HG03378 (cell line): Measurements from ENCODE around the gene NMUR1.
A peak's percentile ranks its signal among the peaks of the same experiment; 100 is the strongest.

Experiments
- ATAC-seq: cut with Tn5 transposase; IDR thresholded peaks from one replicate; pipeline ENCODE4 v1.9.1; 2021; ENCODE audit warnings: mild to moderate bottlenecking, moderate library complexity; ENCODE audit not compliant: unreplicated experiment

Gene NMUR1

GRCh38 chr2:231527955-231528635, 2.1 kb downstream of the NMUR1 start:
- no peak for ATAC-seq

DNA sequence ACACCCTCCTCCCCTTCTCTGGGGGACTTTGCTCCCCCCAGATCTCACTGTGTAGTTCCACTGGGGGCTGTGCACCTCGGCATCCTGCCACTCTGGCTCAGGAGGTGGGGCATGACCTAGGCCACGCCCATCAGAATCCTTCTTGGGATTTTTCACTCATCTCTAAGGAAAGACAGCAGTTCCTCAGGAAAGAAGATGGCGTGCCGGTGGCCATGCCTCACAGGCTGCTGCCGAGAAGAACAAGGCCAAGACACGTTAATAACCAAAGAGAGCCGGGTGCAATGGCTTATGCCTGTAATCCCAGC, 3.2 kb downstream of the NMUR1 start:
- no peak for ATAC-seq

DNA sequence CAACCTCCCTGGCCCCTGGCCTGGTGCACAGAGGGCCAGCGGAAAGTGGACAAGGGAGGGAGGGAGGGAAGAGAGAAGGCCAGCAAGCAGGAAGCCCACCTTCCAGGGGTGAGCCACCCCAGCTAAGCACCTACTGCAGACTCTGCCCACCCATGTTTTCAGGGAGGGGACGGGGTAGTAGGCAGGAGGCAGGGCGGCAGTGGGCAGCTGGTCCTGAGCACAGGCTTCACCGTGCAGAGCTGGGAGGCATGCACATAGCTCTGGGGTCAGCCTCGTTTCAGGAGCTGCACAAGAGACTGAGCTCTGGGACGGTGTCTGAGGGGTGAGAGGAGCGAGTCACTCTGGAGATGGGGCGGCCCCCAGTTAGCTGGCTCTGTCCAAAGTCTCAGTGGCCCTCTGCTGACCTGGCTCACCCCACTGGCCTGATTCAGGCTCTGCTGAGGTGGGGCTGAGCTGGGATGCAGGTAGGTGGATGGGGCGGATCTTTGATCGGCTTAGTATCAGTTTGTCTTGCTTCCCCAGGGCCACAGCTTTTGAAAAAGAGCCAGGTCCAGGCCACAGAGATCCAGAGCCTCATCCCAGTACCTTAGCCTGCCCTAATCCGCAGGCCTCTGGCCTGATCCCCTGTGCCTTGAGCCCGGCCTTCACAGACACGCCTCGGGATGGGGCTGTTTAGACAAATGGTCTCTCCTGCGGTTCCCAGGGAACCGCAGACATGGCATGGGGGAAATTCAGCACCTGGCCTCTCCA, 3.7 kb downstream of the NMUR1 start:
- ATAC-seq: no peak

DNA sequence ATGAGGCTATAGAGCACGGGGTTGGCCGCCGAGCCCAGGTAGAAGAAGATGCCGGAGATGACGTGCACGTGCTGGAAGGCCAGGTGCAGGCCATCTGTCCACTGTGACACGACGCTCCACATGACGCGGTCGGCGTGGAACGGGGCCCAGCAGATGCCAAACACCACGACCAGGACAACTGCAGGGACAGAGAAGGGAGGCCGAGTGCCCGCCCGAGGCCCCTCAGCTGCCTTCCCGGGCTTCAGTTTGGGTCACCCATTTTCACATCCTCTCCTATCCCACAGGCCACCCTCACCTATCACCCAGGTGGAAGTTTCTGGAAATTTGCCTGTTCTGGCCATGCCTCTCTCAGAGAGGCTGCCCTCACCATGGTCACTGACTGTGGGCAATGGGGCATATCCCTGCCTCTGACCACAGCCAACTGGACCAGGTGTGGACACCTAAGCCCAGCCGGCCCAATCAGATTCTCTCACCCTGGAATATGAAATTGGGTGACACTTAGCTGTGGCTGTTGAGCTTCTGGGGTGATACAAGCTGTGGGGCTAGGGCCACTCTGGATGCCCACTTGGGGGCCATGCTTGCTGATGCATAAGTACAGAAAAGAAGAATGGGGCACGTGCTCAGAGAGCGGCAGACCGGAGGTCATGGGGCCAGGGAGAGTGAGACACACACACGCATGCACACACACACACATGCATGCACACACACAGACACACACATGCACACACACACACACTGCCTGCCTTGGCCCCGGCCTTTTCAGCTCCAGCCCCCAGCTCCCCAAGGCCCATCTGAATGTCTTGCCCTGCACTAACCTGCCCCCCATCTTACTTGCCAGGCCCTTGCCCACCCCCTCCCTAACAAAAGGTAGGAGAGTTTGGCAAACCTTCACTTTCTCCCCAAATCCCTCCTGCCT, 4.7 kb downstream of the NMUR1 start:
- ATAC-seq: no peak

DNA sequence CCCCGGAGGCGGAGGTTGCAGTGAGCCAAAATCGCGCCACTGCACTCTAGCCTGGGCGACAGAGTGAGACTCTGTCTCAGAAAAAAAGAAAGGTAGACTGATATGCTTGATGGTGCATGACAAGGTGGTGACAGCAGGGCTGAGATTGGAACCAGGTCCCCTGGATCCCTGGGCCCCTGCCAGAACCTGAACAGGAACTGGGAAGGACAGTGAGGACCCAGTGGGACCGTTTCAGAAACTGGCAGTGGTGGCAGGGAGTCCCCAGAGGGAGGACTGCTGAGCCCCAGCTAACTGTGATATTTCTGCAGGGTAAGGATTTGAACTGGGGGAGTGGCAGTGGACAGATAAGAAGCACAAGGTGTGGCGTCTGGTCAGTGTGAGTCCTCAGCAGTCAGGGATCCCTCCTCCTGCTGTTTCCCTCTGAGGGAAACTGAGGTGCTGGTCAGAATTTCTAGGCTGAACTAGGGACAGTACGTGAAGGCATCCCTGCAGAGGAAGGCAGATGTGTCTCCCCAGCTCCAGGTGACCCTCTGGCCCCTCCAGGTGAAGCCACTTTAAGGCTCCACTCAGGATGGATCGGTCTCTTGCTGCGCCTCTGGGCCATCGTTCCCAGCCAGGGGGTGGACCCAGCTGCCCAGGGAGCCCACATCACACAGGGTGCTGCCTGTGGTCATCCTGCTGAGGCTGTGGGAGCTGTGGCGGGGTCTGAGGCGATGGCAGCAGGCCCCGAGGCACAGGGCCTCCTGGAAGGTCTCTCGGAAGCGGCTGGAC, 5.6 kb downstream of the NMUR1 start:
- no peak for ATAC-seq

GRCh38 chr2:231523451-231524285, 6.6 kb downstream of the NMUR1 start:
- no peak for ATAC-seq

DNA sequence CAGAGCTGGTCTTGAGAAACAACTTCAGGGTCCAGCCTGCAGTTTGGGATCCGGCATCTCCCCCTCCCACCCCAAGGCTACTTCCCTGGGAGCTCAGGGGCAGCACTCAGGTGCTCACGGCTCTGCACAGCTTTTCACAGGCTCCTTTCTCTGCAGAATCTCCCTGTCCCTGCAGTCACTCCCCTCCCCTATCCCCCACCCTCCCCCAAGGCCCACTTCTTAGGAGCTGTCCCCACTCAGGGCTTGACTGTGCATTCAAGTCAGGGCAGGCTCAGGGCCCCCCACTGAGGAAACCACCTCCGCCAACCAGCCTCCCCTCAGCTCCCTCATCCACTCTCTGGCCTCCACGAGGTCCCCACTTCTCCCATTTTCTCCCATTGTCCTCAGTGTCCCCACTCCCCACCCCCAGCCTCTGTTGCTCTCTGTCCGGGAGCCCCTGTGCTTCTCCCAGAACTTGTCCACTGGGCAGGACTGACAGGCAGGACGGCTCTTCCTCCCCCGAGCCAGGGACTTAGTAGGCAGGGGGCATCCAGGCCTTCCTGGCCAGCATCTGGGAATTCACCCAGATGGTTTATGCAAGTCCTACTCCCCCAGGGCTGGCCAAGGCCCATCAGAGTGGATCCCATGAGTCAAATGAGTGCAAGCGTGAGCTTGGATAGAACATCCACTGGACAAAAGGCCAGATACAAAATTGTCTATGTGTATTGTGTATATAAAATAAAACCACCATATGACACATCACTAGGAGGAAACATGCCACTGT, 7.6 kb downstream of the NMUR1 start:
- ATAC-seq: no peak

DNA sequence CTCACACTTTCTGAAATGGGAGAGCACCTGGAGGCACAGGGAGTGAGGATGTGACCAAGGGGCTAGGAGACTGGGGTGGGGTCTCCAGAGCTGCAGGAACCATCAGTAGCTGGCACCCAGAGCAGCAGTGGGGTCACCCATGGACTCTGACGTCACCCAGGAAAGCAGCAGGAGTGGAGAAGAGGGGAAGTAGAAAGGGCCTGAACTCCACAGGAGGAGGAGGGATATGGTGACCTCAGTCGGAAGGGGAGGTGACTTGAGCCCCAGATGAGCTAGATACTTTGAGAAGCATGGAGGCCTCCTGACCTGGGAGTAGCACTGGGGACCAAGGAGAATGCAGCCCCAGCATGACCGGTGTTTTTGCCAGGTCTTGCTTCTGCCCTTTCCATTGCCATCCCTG, 8.8 kb downstream of the NMUR1 start:
- ATAC-seq: no peak

GRCh38 chr2:231519975-231520555, 10.2 kb downstream of the NMUR1 start:
- ATAC-seq: no peak

- ATAC-seq: no peak
Measured at GRCh38 chr2:231518771-231519170, 11.5 kb downstream of the NMUR1 start.

DNA sequence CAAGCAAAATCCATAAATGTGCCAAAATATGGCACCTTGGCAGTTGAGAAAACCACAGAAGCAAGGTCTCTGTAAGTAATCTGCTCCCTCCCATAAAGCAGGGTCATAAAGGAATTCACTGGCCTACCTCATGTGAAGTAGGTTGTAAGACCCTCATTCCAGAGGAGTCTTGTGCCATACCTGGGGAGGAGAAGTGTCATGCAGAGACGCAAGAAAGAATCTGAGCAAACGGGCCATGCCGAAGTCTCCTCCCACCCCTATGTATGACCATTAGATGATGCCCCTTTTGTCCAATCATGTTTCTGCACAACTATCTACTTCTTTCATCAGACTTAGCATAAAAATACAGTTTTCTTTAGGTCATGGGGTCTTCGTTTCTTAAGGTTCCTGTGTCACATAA, 14.6 kb downstream of the NMUR1 start:
- ATAC-seq: no peak

GRCh38 chr2:231514951-231515297, 15.3 kb downstream of the NMUR1 start:
- no peak for ATAC-seq

DNA sequence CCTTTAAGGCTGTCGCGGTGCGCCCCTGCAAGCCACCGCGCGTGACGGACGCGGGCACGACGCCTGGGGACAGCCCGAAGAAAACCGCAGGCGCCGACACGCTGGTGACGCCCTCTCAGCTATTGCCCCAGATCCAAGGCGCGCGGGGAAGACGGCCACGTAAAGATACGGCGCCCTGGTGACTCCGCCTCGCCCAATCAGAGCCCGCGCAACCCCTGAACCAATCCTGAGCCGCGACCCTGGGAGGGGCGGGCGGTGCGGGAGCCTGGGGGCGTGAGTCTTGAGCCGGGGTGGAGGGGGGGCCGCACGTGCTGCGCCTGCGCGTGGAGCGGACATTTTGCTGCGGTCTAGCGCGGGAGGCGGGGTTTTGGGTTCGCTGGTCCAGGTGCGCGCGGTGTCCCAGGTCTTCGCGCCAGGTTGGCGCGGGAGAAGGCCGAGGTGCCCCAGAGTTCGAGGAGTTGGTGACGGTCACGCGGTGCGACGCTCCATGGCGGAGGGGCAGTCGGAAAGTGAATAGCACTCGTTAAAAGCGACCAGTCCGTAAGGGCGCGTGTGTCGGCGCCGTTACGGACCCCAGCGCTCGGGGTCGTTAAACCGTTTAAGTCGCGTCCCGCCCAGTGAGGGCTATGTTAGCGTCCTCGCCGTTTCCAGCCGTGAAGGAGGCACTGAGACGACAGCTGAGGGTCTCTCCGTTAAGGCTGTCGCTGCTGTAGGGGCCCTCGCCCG, 15.9 kb downstream of the NMUR1 start:
- ATAC-seq: peak; percentile 91

GRCh38 chr2:231513746-231514224, 16.5 kb downstream of the NMUR1 start:
- no peak for ATAC-seq

DNA sequence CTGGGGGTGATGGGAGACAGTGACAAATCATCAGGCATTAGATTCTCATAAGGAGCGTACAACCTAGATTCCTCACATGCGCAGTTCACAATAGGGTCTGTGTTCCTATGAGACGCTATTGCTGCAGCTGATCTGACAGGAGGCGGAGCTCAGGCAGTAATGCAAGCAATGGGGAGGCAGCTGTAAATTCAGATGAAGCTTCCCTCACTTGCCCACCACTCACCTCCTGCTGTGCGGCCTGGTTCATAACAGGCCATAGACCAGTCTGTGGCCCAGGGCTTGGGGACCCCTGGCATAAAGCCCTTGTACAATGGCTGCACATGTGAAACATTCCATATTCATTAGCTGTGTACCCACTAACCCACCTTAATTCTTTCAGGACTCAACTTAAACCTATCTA, 18.0 kb downstream of the NMUR1 start:
- ATAC-seq: no peak

DNA sequence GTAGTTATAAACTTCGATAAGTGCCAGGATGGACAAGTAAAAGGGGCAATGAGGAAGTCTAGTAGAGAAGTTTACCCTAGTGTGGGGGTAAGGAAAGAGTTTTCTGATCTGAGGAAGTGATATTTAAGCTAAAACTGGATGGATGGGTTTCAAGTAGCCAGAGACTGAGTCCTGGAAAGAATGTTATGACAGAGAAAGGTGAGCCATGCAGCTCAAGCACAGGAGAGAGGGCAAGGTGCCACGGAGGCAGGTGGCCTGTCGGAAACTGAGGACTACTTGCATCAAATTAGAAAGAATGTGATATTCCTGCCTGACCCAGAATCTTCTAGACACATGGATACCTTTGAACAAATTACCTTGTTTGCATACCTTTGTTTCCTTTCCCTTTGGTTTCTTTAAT, 26.5 kb downstream of the NMUR1 start:
- ATAC-seq: no peak

GRCh38 chr2:231502596-231502995, 27.6 kb downstream of the NMUR1 start:
- ATAC-seq: no peak

DNA sequence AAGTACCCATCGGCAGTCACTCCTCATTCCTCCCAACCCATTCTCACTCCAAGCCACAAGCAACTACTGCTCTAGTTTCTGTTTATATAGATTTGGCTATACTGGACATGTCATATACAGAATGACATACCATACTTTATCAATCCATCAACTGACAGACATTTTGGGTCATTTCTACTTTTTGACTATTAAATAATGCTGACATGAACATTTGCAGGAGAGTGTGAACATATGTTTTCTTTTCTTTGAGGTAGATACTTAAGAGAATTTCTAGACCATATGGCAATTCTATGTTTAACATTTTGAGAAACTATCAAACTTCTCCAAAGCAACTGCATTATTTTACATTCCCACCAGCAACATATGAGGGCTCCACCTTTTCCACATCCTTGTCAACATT, 32.6 kb downstream of the NMUR1 start:
- no peak for ATAC-seq
